GM12865 (cell line): Measurements from ENCODE around the gene MECP2.
A peak's percentile ranks its signal among the peaks of the same experiment; 100 is the strongest.

Experiments used
- DNase-seq: peaks from one replicate; pipeline ENCODE4 v3.0.0; 2010; ENCODE audit warnings: low read depth
- H3K4me3 ChIP-seq: 2 replicates; pipeline ENCODE4 v1.5.1; 2011; ENCODE audit warnings: mild to moderate bottlenecking, low read depth, low read length, control low read depth
- CTCF ChIP-seq: IDR thresholded peaks from 2 replicates; pipeline ENCODE4 v1.5.1; 2011; ENCODE audit warnings: low read length, control low read depth, low read depth, inconsistent platforms; ENCODE audit not compliant: insufficient read depth; ENCODE audit errors: missing control alignments

MECP2 gene

GRCh38 chrX:154096140-154097002 lies 1.1 kb downstream of the MECP2 start:
- no peak for TF ChIP-seq CTCF
- peak; percentile 52 for DNase-seq
- H3K4me3 ChIP-seq = peak overlapping the region; percentile 84

- DNase-seq = no peak
- no peak overlapping the region for H3K4me3 ChIP-seq
- TF ChIP-seq CTCF = no peak
Measured at GRCh38 chrX:154094833-154095232, 2.7 kb downstream of the MECP2 start.

- no peak overlapping the region for H3K4me3 ChIP-seq
- no peak for DNase-seq
- no peak for TF ChIP-seq CTCF
Measured at GRCh38 chrX:154093965-154094364, 3.6 kb downstream of the MECP2 start.

GRCh38 chrX:154092371-154092770 lies 5.1 kb downstream of the MECP2 start:
- H3K4me3 ChIP-seq = no peak overlapping the region
- TF ChIP-seq CTCF = no peak
- no peak for DNase-seq

- TF ChIP-seq CTCF = no peak
- H3K4me3 ChIP-seq = no peak overlapping the region
- no peak for DNase-seq
Measured at GRCh38 chrX:154091678-154092077, 5.8 kb downstream of the MECP2 start.

GRCh38 chrX:154090731-154091130 lies 6.8 kb downstream of the MECP2 start:
- no peak for TF ChIP-seq CTCF
- DNase-seq = no peak
- no peak overlapping the region for H3K4me3 ChIP-seq
